ENCODE measurements around the gene LRPPRC. TPM values are rescaled to one million over a fixed set of nuclear protein-coding genes. Genes with fewer than 3 reads are reported as not detected.

Gene LRPPRC
- total and polyA plus RNA-seq, 10 of the 15 experiments (the other 5 are each of a cell fraction or from before 2014, with no cell fraction given) = 34.1 to 152 (median 97.0) TPM

DNA sequence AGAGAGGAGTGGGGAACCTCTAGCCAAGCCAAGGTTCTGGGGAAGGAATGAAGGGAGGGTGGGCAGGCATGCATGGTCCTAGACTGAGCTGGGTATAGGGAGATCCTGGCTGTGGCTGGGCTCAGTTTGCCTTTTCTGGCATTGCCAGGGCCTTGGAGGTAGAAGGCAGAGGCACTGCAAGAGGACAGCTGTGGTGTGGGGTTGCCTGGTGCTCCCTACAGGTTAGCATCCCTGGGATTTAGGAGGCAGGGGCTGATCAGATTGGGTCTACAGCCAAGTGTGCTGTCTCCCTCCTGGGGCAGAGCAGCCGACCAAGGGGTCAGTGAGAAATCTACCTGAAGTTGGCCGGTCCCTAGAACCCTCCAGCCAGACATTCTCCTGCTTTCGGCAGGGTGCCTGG, 141.1 kb downstream of the LRPPRC start (continued):
- TF ChIP-seq ZBTB4 (CRISPR knock-in tag; IDR thresholded peaks at IDR 0.05) = no peak

DNA sequence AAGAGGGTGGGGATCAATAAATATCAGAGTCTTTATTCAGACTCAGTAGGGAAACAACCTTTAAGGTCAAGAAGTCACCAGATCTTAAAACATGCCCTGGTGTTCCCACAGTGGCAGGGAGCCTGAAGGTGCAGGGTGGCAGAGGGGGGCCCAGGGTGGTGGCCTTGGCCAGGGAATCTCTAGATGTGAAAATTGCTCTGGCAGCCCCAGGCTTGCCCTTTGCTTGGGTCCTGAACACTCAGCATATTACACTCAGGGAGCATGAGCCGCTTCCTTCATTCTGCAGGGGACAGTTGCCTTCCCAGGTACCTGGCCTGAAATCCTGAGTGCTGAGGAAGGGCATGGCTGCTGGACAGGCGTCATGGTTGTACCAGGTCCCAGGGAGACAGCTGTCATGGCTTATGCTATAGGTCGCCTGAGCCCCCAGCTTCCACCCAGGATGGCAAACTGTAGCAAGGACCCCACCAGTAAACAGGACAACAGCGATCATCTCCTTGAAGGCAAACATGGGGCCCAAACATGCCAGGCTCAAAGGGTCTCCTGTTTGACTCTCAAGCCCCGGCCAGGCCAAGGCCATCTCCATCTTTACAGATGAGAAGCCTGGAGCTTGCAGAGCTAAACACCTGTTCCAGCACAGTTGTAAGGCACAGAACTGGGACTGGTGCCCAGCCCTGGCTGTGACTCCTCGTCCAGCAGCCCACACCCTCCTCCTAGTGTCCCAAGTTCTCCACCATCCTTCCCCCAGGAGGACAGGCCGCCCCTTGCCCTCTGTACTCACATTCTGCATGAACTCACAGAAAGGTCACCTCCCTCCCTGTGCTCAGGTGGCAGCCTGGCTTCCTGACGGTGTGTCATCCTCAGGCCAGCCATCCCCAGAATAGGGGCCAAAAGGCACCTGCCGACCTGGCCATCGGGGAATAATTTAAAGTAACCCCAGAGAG, 142.4 kb downstream of the LRPPRC start:
- Histone ChIP-seq H3K27me3 (replicated peaks in 1 of 2; ENCODE audit: control insufficient read depth in 2 of 2, insufficient read depth in 2 of 2, low read length in 1 of 2) (no peaks in the 10 kb centered on the region), H3K4me3 (no peak overlapping the region), H3K4me1 (ENCODE audit: control insufficient read depth, insufficient read depth, low read length) (no peaks in the 10 kb centered on the region), H3K79me2 (ENCODE audit: control insufficient read depth, insufficient read depth, low read length) (no peaks in the 10 kb centered on the region), H4K20me1 (ENCODE audit: control insufficient read depth, insufficient read depth) (no peaks in the 10 kb centered on the region), H3K4me2 (ENCODE audit: control insufficient read depth, insufficient read depth) (no peak overlapping the region), H3K27ac (ENCODE audit: control insufficient read depth, insufficient read depth) (no peak overlapping the region), H2AFZ (ENCODE audit: control insufficient read depth, low read depth, low read length) (no peak overlapping the region), H3K9ac (ENCODE audit: control insufficient read depth, insufficient read depth, low read length) (no peak overlapping the region), H3K36me3 (ENCODE audit: control insufficient read depth in 2 of 2, insufficient read depth in 2 of 2, low read length in 1 of 2) (no peaks in the 10 kb centered on the region), H3K9me3 (replicated peaks; ENCODE audit: control insufficient read depth, insufficient read depth, low read length) (no peaks in the 10 kb centered on the region)
- ChIA-PET RAD21 (ENCODE audit: unreplicated experiment) (no interaction called here), POLR2A (no interaction called here), CTCF (no interaction called here), SMC1A (ENCODE audit: uncharacterized antibody, unreplicated experiment) (no interaction called here)
- in situ Hi-C loops (cut with MboI) = no loop called here
- intact Hi-C loops (cut with micrococcal nuclease; ENCODE audit: unreplicated experiment) = no loop called here
- ATAC-seq (no peak), FAIRE-seq (no peak), DNase-seq (ENCODE audit: low read depth, low spot score) (no peak)
- 27% methylated on average over 9 of the region's 10 CpGs for WGBS (ENCODE audit: insufficient coverage, insufficient replicate concordance, low lambda C conversion rate, missing lambda C conversion rate)
- BruUV-seq (replicated peaks) = no TSS peak
- TF ChIP-seq E2F8 (IDR thresholded peaks at IDR 0.05; ENCODE audit: low read depth, partially characterized antibody) (no peak), PML (IDR thresholded peaks at IDR 0.05; ENCODE audit: low read length) (no peak), STAT3 (IDR thresholded peaks at IDR 0.05; ENCODE audit: low read depth, low read length) (no peak), ZNF207 (IDR thresholded peaks at IDR 0.05; ENCODE audit: borderline replicate concordance) (no peak), NRF1 (conservative IDR thresholded peaks at IDR 0.05; ENCODE audit: low read depth, low read length) (no peak), E4F1 (IDR thresholded peaks at IDR 0.05; ENCODE audit: borderline replicate concordance, partially characterized antibody) (no peak)
- TF ChIP-seq, protein P1, sequence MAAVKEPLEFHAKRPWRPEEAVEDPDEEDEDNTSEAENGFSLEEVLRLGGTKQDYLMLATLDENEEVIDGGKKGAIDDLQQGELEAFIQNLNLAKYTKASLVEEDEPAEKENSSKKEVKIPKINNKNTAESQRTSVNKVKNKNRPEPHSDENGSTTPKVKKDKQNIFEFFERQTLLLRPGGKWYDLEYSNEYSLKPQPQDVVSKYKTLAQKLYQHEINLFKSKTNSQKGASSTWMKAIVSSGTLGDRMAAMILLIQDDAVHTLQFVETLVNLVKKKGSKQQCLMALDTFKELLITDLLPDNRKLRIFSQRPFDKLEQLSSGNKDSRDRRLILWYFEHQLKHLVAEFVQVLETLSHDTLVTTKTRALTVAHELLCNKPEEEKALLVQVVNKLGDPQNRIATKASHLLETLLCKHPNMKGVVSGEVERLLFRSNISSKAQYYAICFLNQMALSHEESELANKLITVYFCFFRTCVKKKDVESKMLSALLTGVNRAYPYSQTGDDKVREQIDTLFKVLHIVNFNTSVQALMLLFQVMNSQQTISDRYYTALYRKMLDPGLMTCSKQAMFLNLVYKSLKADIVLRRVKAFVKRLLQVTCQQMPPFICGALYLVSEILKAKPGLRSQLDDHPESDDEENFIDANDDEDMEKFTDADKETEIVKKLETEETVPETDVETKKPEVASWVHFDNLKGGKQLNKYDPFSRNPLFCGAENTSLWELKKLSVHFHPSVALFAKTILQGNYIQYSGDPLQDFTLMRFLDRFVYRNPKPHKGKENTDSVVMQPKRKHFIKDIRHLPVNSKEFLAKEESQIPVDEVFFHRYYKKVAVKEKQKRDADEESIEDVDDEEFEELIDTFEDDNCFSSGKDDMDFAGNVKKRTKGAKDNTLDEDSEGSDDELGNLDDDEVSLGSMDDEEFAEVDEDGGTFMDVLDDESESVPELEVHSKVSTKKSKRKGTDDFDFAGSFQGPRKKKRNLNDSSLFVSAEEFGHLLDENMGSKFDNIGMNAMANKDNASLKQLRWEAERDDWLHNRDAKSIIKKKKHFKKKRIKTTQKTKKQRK (IDR thresholded peaks at IDR 0.05; ENCODE audit: low read depth, low read length) = no peak
